ENCODE data around the gene PRR36. TPM values are rescaled to one million over a fixed set of nuclear protein-coding genes. Genes with fewer than 3 reads are reported as not detected.

PRR36 gene
- total RNA-seq (2021) (3.3 and 4.9 TPM in 2 replicates), Bru-seq, nascent RNA (percentile 28 among the genes with signal in this experiment), BruChase-seq, experiment 1, labeled RNA remaining after a 2-hour chase (percentile 43 among the genes with signal in this experiment), BruChase-seq, experiment 2, labeled RNA remaining after a 6-hour chase (percentile 56 among the genes with signal in this experiment)
- long read RNA-seq: 0 reads

- intact Hi-C loops (cut with micrococcal nuclease; ENCODE audit: unreplicated experiment): loop anchor here (5.0 kb wide), 1 partner anchor 48 kb away; the partner anchor contains the start of gene SNAPC2
- CTCF ChIA-PET: no interaction called here
- H3K27me3 ChIP-seq (replicated peaks; ENCODE audit: insufficient read depth, low read depth, low read length, poor library complexity): no peaks in the 10 kb centered on the region
- BruUV-seq (replicated peaks): no TSS peak
- DNase-seq (ENCODE audit: low spot score): peak; percentile 58
- no peak within 1 kb of the TSS for H3K27ac ChIP-seq (ENCODE audit: low read depth, low read length, poor library complexity, severe bottlenecking)
- peak within 1 kb of the TSS; percentile 71 for H3K4me3 ChIP-seq (ENCODE audit: low read depth, low read length, poor library complexity, severe bottlenecking)
- peaks cover 33% of the 10 kb centered on the region for H3K4me1 ChIP-seq (ENCODE audit: insufficient read depth, low read length, poor library complexity, severe bottlenecking)
- H3K36me3 ChIP-seq (ENCODE audit: insufficient read depth, low read length, poor library complexity, severe bottlenecking): no peaks in the 10 kb centered on the region
- TF ChIP-seq EZH2 (IDR thresholded peaks at IDR 0.05; ENCODE audit: borderline replicate concordance, low read depth, low read length, poor library complexity, severe bottlenecking) (no peak), CTCF (conservative IDR thresholded peaks at IDR 0.05; ENCODE audit: low read depth, low read length) (no peak)
- no peaks in the 10 kb centered on the region for H3K9me3 ChIP-seq (ENCODE audit: low read depth, low read length, poor library complexity, severe bottlenecking)
- POLR2A ChIA-PET (ENCODE audit: low non-redundant PET): no interaction called here
Observed at GRCh38 chr19:7874076-7874896, at the start of gene PRR36. TSS of gene PRR36 (minus strand) at chr19:7874390. CDS start at chr19:7873689, 701 bp downstream.

- Histone ChIP-seq H3K27ac (ENCODE audit: low read depth, low read length, poor library complexity, severe bottlenecking) (peak overlapping the region; percentile 49), H3K36me3 (ENCODE audit: insufficient read depth, low read length, poor library complexity, severe bottlenecking) (peaks cover 15% of the 10 kb centered on the region), H3K9me3 (ENCODE audit: low read depth, low read length, poor library complexity, severe bottlenecking) (no peaks in the 10 kb centered on the region), H3K27me3 (replicated peaks; ENCODE audit: insufficient read depth, low read depth, low read length, poor library complexity) (no peaks in the 10 kb centered on the region), H3K4me3 (ENCODE audit: low read depth, low read length, poor library complexity, severe bottlenecking) (no peak overlapping the region), H3K4me1 (ENCODE audit: insufficient read depth, low read length, poor library complexity, severe bottlenecking) (peaks cover 45% of the 10 kb centered on the region)
- DNase-seq (ENCODE audit: low spot score): no peak
- no TSS peak for BruUV-seq (replicated peaks)
- ChIA-PET CTCF (no interaction called here), POLR2A (ENCODE audit: low non-redundant PET) (interaction anchor here (0.7 kb wide), 1 partner anchor 807 kb away, joined by 6 read pairs; no protein-coding TSS in a partner anchor)
- TF ChIP-seq EZH2 (IDR thresholded peaks at IDR 0.05; ENCODE audit: borderline replicate concordance, low read depth, low read length, poor library complexity, severe bottlenecking) (no peak), CTCF (conservative IDR thresholded peaks at IDR 0.05; ENCODE audit: low read depth, low read length) (no peak)
- intact Hi-C loops (cut with micrococcal nuclease; ENCODE audit: unreplicated experiment): loop anchor here (5.0 kb wide), 1 partner anchor 51 kb away; the partner anchor contains the start of gene PRR36
Observed at GRCh38 chr19:7923295-7924191, 49.4 kb upstream of the PRR36 start.

GRCh38 chr19:7922836-7923195 is 48.6 kb upstream of the PRR36 start:
- intact Hi-C loops (cut with micrococcal nuclease; ENCODE audit: unreplicated experiment): loop anchor here (5.0 kb wide), 1 partner anchor 51 kb away; the partner anchor contains the start of gene PRR36
- no TSS peak for BruUV-seq (replicated peaks)

More at GRCh38 chr19:7922836-7923195, 48.6 kb upstream of the PRR36 start:
- Histone ChIP-seq H3K27ac (ENCODE audit: low read depth, low read length, poor library complexity, severe bottlenecking) (no peak overlapping the region), H3K4me1 (ENCODE audit: insufficient read depth, low read length, poor library complexity, severe bottlenecking) (peaks cover 41% of the 10 kb centered on the region), H3K36me3 (ENCODE audit: insufficient read depth, low read length, poor library complexity, severe bottlenecking) (peaks cover 15% of the 10 kb centered on the region), H3K9me3 (ENCODE audit: low read depth, low read length, poor library complexity, severe bottlenecking) (no peaks in the 10 kb centered on the region), H3K4me3 (ENCODE audit: low read depth, low read length, poor library complexity, severe bottlenecking) (no peak overlapping the region), H3K27me3 (replicated peaks; ENCODE audit: insufficient read depth, low read depth, low read length, poor library complexity) (no peaks in the 10 kb centered on the region)
- no peak for DNase-seq (ENCODE audit: low spot score)
- CTCF ChIA-PET: no interaction called here
- no peak for TF ChIP-seq EZH2 (IDR thresholded peaks at IDR 0.05; ENCODE audit: borderline replicate concordance, low read depth, low read length, poor library complexity, severe bottlenecking)
- no peak for TF ChIP-seq CTCF (conservative IDR thresholded peaks at IDR 0.05; ENCODE audit: low read depth, low read length)
- POLR2A ChIA-PET (ENCODE audit: low non-redundant PET): no interaction called here

All from A673 (cell line).